NT2/D1 (cell line): ENCODE data around the gene NRP1.

ENCODE experiments used
- YY1 ChIP-seq: IDR thresholded peaks from 2 replicates; pipeline ENCODE4 v1.6.1; 2011; ENCODE audit not compliant: insufficient read length, insufficient read depth
- ZNF274 ChIP-seq: IDR thresholded peaks from 2 replicates; pipeline ENCODE4 v1.6.1; 2011; ENCODE audit warnings: mild to moderate bottlenecking, low read depth, low read length

- TF ChIP-seq YY1 = no peak
- no peak for TF ChIP-seq ZNF274
Measured at GRCh38 chr10:33142295-33142694, 192.2 kb downstream of the NRP1 start.
